ENCODE measurements around the gene ACSF2. TPM values are rescaled to one million over a fixed set of nuclear protein-coding genes. Genes with fewer than 3 reads are reported as not detected.

Gene ACSF2
- total RNA-seq, 1 donor from 2014 or later, result 29.9 TPM

DNA sequence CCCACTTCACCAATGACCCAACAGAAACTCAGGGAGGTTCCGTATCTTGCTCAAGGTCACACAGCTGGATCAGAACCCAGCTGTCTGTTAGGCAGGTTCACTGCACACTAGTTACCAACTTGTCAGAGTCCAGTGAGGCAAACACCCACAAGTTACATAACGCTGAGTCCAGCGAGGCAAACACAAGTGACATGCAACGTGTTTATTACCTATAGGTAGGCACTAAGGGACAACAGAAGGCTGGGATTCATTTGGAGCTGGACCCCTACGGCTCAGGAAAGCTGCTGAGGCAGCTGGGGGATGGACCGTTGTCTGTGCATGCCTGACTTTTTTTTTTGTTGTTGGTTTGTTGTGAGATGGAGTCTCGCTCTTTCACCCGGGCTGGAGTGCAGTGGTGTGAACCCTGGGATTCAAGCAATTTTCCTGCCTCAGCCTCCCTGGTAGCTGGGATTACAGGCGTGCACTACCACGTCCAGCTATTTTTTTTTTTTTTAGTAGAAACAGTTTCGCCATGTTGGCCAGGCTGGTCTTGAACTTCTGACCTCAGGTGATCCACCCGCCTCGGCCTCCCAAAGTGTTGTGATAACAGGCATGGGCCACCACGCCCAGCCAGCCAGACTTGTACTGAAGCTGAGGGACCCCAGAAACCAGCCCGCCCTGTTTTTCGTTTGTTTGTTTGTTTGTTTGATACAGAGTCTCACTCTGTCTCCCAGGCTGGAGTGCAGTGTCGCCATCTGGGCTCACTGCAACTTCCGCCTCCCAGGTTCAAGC, 50.7 kb downstream of the ACSF2 start:
- DNase-seq (ENCODE audit: low read depth), result no peak

DNA sequence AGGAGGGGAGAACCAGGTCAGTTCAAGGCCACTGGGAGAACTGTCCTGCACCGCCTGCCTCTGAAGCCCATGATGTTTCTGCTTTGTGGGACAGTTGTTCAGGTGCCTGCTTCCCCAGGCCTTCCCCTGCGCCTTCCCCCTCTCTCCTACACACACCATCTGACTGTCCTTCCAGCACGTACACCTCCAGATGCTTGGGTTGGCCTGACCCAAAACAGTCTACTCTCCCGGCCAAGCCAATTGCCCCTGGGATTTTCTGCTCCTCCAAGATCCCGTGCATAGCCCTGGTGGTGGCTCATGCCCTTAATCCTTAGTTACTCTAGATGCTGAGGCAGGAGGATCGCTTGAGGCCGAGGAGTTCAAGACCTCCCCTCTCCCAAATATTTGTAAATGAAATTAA, 52.0 kb downstream of the ACSF2 start:
- DNase-seq (ENCODE audit: low read depth), result no peak

DNA sequence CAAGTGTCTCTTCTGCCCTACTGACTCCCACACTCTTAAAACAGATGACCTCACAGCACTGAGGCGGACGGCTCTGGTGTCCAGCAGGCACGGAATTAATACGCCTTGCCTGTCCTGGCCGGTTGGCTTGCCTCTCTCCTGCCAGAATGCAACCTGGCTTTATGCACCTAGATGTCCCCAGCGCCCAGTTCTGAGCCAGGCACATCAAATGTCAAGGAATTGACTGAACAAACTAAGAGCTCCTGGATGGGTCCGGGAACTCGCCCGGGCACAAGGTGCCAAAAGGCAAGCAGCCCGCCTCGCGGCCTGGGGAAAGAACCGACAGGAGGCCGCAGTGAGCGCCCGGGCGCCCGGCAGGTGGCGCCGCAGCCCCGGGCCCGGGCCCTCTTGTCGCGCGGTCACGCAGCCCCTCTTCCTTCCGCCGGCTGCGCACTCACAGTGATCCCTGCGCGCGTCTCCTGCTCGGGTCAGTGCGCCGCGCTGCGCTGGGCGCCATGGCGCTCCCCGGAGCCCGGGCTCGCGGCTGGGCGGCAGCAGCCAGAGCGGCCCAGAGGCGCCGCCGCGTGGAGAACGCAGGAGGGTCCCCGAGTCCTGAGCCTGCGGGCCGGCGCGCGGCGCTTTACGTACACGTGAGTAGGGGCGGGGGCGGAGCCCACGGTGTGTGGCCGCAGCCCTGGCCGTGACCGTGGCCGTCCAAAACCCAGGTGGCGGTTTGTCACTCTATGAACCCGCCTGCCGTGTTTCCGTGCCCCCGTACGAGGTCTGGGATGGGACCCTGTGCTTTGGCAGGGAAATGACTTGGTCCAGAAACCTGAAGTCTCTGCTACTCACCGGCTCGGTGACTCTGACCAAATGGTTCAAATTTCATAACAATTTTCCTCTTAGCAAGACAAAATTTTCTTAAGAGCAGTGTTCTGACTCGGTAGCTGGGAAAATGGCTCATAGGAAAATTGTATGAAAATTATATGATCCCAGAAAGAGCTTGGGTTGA, 52.7 kb downstream of the ACSF2 start, which contains the start of gene RSAD1:
TSS of gene RSAD1 (plus strand) at position 470 of the 991 bp plus-strand sequence. CDS start at position 495, 25 bp downstream.
- DNase-seq (ENCODE audit: low read depth), result peak; percentile 91

GRCh38 chr17:50479522-50480141, 53.6 kb downstream of the ACSF2 start:
- DNase-seq (ENCODE audit: low read depth), result peak; percentile 85

DNA sequence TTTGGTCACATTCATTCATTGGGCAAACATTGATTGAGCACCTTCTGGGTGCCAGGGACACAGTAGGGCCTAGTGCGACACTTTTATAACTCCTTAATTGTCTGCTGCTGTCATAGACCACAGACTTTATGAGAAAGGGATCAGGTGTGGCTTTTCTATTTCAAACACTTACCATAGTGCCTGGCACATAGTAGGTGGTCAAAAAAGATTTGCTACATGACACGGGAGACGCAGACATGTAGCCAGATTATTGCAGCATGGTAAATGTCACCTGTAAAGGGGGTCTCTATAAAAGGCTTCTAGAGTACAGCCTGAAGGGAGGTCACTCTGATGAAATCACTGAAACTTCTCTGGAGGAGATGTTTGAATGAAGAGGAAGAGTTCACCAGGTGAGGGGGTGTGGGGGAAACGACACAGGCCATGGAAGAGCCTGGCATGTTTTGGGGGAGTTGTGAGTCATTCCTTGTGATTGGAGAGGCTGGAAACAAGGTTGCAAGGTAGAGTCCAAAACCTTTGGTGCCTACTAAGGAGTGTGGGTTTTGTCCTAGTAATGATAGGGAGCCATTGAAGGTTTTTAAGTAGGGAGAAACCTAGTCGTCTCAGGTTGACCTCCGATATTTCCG, 54.2 kb downstream of the ACSF2 start:
- DNase-seq (ENCODE audit: low read depth), result no peak

DNA sequence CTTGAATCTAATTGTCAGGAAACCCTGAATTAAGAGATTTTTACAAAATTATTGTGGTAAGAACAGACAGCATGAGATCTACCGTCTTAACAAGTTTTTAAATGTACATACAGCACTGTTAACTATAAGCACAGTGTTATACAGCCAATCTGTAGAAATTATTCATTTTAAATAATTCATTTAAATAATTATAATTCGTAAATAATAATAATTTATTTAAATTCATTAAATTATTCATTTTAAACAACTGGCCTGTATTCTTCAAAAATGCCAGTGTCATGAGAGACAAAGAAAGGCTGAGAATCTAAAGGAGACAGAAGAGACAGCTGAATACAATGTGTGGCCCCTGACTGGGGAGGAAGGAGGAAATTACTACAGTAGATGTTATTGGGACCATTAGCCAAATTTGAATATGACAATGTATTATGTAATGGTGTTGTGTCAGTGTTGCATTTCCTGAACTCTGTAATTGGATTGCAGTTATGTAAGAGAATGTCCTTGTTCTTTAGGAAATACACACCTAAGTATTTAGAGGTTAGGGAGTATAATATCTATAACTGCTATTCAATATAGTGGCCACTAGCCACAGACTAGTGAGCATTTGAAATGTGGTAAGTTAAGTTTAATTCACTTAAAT, 55.0 kb downstream of the ACSF2 start:
- DNase-seq (ENCODE audit: low read depth), result no peak

GRCh38 chr17:50481648-50482047, 55.6 kb downstream of the ACSF2 start:
- DNase-seq (ENCODE audit: low read depth), result no peak

DNA sequence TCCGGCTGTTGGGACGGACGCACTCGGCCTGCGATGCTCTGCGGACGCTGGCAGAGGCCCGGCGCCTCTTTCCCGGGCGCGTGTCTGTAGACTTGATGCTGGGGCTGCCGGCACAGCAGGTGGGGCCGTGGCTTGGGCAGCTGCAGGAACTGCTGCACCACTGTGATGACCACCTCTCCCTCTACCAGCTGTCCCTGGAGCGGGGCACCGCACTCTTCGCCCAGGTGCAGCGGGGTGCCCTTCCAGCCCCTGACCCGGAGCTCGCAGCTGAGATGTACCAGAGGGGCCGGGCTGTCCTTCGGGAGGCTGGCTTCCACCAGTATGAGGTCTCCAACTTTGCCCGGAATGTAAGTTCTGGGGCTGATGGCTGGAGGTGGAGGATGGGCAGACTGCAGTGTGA, 56.1 kb downstream of the ACSF2 start:
- peak; percentile 68 for DNase-seq (ENCODE audit: low read depth)

DNA sequence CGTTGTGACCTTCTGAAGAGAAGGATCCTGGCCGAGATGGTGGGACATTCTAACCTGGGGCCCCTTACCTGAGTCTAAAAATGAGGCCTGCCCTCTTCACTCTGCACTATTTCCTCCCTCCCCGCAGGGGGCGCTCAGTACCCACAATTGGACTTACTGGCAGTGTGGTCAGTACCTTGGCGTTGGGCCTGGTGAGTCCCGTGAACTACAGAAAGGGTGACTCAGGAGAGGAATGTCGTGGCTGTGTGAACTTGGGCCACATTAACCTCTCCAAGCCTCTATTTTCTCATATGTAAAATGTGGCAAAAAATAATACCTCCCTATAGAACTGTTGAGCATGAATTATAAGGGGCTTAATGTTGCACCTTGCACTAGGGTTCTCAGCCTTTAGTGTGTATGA, 56.5 kb downstream of the ACSF2 start:
- DNase-seq (ENCODE audit: low read depth), result peak; percentile 98

DNA sequence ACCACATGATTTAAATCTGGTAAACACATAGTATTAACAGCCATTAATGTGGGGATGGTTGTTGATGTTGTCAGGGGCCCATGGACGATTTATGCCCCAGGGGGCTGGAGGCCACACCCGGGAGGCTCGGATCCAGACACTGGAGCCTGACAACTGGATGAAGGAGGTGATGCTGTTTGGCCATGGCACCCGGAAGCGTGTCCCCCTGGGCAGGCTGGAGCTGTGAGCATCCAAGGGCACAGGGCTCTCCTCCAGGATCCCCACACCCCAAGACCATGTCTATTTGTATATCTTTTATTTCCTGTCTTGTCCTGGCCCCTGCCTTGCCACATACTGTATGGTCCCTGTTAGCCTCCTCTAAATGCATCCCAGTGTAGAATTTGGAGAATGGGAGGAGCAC, 57.2 kb downstream of the ACSF2 start:
- no peak for DNase-seq (ENCODE audit: low read depth)

DNA sequence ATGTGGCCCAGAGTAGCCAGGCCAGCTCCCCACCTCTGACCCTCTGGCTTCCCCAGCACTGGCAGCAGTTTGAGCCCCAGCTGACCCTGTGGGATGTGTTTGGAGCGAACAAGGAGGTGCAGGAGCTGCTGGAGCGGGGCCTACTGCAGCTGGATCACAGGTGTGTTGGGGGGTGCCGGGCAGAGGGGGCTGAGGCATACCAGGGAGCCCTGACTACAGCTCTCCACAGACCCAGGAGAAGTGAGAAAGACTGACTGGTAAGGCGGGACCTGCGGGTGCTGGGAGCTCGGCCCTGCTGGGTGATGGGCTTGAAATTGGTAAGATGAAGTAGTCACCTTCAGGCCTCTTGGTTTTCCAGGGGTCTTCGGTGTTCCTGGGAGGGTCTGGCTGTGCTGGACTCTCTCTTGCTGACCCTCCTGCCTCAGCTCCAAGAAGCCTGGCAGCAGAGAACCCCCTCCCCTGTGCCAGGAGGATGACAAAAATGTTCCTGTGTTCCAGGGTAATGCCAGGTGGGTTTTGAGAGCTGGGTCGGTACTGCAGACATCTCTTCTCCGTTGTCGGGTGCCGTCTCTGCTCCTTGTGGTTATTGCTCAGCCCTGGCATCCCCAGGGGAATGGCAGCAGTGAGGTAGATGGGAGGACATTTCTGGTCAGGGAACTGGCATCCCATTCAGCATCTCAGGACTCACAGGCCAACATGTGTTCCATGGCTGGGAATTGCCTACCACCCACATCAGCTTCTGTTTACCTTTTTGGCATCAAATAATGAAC, 58.6 kb downstream of the ACSF2 start:
- DNase-seq (ENCODE audit: low read depth), result no peak

DNA sequence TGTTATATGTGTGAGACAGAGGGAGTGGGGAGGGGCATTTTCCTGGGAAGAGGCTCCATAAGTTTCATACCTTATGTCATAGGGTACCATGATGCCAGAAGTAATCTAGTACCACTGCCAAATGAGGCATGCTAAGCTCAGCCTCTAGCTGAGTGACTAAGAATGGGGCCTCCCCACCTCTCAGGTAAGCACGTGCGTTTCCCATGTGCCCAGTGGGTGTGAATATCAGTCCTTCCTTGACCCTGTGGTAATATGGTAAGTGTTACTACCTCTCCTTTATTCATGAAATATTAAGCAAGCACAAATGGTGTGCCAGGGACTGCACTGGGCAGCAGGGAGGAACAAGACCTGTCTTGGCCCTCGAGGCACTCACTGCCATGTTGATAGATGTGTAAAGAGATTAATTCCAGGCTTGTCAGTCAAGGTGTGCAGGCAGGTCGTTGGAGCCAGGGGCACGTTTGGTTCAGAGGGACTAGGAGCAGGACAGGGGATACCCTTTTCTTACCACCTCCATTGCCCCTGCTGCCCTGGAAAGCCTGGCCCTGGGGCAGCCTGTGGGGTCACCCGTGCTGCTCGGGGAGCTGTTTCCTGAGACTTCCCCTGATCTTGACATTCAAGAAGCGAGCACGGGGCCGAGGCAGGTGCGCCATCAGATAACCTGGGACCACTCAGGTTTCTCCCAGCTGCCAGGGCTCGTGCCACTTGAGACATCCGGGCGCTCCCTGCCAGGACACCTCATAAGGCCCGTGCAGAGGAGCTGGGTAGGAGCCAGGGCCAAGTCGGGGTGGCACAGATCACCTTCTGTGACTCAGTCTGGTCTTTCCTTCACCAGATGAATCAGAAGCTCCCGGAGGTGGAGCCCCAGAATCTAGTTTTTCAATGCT, 61.4 kb downstream of the ACSF2 start:
- DNase-seq (ENCODE audit: low read depth), result no peak

GRCh38 chr17:50488880-50489279, 62.9 kb downstream of the ACSF2 start:
- DNase-seq (ENCODE audit: low read depth), result no peak

- no peak for DNase-seq (ENCODE audit: low read depth)
Observed at GRCh38 chr17:50491505-50491904, 65.5 kb downstream of the ACSF2 start.

DNA sequence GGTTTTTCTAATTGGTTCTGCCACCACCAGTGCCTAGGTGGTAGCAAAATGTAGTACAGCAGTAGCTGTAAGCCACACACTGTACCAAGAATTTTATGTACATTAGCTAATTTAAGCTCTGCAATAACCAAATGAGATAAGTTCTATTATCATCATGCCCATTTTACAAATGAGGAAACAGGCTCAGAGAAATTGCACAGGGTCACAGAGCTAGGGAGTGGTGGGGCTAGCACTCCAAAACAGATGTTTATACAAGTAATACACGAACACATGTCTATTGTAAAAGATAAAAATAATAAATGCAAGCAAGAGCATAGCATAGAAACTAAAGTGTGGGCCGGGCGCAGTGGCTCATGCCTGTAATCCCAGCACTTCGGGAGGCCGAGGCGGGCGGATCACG, 66.2 kb downstream of the ACSF2 start:
- no peak for DNase-seq (ENCODE audit: low read depth)

- DNase-seq (ENCODE audit: low read depth), result no peak
Observed at GRCh38 chr17:50493744-50494143, 67.7 kb downstream of the ACSF2 start.

- DNase-seq (ENCODE audit: low read depth), result no peak
Observed at GRCh38 chr17:50495217-50495823, 69.3 kb downstream of the ACSF2 start.

DNA sequence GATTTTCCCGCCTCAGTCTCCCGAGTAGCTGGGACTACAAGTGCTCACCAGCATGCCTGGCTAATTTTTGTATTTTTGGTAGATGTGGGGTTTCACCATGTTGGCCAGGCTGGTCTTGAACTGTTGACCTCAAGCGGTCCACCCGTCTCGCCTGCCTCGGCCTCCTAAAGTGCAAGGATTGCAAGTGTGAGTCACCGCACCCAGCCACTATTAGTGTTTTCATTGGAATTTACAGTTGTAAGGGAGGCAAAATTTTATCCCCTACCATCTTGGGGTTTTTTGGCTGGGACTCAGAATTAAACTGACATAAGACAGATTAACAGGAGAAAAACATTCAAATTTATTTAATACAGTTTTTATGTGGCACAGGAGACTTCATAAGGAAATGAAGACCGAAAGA, 69.9 kb downstream of the ACSF2 start:
- no peak for DNase-seq (ENCODE audit: low read depth)
